ENCODE results near the gene METTL24.

Gene METTL24

DNA sequence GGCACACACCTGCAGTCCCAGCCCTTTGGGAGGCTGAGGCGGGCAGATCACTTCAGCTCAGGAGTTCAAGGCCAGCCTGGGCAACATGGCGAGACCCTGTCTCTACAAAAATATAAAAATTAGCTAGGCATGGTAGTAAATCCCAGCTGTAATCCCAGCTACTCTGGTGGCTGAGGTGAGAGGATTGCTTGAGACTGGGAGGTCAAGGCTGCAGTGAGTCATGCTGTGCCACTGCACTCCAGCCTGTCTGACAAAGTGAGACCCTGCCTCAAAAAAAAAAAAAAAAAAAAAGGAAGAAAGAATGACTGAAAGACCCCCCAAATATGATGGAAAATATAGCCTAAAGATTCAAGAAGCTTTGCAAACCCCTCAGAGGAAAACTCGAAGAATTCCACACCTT is 26.8 kb downstream of the METTL24 start:
- TF ChIP-seq POLR2AphosphoS5 (IDR thresholded peaks at IDR 0.05; ENCODE audit: low read depth) (no peak), GABPA (IDR thresholded peaks at IDR 0.05; ENCODE audit: low read depth) (no peak), SPI1 (IDR thresholded peaks at IDR 0.05; ENCODE audit: borderline replicate concordance, low read depth) (no peak)
- TF ChIP-seq, protein P1, sequence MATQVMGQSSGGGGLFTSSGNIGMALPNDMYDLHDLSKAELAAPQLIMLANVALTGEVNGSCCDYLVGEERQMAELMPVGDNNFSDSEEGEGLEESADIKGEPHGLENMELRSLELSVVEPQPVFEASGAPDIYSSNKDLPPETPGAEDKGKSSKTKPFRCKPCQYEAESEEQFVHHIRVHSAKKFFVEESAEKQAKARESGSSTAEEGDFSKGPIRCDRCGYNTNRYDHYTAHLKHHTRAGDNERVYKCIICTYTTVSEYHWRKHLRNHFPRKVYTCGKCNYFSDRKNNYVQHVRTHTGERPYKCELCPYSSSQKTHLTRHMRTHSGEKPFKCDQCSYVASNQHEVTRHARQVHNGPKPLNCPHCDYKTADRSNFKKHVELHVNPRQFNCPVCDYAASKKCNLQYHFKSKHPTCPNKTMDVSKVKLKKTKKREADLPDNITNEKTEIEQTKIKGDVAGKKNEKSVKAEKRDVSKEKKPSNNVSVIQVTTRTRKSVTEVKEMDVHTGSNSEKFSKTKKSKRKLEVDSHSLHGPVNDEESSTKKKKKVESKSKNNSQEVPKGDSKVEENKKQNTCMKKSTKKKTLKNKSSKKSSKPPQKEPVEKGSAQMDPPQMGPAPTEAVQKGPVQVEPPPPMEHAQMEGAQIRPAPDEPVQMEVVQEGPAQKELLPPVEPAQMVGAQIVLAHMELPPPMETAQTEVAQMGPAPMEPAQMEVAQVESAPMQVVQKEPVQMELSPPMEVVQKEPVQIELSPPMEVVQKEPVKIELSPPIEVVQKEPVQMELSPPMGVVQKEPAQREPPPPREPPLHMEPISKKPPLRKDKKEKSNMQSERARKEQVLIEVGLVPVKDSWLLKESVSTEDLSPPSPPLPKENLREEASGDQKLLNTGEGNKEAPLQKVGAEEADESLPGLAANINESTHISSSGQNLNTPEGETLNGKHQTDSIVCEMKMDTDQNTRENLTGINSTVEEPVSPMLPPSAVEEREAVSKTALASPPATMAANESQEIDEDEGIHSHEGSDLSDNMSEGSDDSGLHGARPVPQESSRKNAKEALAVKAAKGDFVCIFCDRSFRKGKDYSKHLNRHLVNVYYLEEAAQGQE (IDR thresholded peaks at IDR 0.05; ENCODE audit: insufficient replicate concordance, low read depth), result no peak
- TF ChIP-seq, protein P2, sequence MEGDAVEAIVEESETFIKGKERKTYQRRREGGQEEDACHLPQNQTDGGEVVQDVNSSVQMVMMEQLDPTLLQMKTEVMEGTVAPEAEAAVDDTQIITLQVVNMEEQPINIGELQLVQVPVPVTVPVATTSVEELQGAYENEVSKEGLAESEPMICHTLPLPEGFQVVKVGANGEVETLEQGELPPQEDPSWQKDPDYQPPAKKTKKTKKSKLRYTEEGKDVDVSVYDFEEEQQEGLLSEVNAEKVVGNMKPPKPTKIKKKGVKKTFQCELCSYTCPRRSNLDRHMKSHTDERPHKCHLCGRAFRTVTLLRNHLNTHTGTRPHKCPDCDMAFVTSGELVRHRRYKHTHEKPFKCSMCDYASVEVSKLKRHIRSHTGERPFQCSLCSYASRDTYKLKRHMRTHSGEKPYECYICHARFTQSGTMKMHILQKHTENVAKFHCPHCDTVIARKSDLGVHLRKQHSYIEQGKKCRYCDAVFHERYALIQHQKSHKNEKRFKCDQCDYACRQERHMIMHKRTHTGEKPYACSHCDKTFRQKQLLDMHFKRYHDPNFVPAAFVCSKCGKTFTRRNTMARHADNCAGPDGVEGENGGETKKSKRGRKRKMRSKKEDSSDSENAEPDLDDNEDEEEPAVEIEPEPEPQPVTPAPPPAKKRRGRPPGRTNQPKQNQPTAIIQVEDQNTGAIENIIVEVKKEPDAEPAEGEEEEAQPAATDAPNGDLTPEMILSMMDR (IDR thresholded peaks at IDR 0.05; ENCODE audit: insufficient read depth, low read length), result no peak
- H3K27ac ChIP-seq (replicated peaks), result no peak overlapping the region
- H3K4me3 ChIP-seq (replicated peaks; ENCODE audit: insufficient read depth, low read length), result no peak overlapping the region
- no peak for DNase-seq (ENCODE audit: low read depth in 1 of 2, low spot score in 1 of 2)
- H3K27me3 ChIP-seq (ENCODE audit: insufficient read depth, poor library complexity, severe bottlenecking), result no peaks in the 10 kb centered on the region

DNA sequence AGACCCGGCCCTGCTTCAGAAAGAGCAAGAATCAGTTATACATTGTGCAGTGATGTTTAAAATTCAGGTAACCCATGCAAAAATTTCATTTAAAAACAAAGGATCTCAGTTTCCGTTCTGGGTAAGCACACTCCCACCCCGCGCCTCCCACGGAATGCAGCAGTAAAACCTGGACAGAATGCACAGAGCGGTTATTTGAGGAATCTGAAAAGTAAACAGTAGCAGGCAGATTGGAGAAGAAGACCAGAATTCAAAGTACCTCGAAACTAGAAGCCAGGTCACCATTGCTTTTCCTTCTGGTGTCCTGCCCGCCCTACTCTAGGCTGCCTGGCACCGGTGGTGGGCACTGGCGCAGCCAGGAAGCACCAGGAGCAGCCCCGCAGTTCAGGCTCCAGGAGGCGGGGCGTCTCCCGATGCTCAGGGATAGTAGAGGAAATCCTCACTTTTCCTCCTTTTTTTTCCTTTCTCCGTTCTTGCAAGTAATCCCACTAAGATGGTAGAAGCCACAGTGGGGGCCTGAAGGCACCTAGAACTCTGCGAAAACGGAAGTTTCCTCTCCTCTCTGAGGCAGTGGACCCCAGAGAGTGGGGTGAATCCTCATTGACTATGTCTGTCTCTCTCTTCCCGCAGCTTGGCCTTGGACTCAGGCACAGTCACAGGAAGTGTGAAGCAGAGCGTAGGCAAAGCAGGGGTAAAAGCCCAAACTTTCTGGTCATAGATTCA is 28.3 kb downstream of the METTL24 start:
- Histone ChIP-seq H3K27ac (replicated peaks) (no peak overlapping the region), H3K27me3 (ENCODE audit: insufficient read depth, poor library complexity, severe bottlenecking) (no peaks in the 10 kb centered on the region), H3K4me3 (replicated peaks; ENCODE audit: insufficient read depth, low read length) (no peak overlapping the region)
- no peak for DNase-seq (ENCODE audit: low read depth in 1 of 2, low spot score in 1 of 2)
- TF ChIP-seq, protein P1 (IDR thresholded peaks at IDR 0.05; ENCODE audit: insufficient replicate concordance, low read depth), result no peak
- no peak for TF ChIP-seq GABPA (IDR thresholded peaks at IDR 0.05; ENCODE audit: low read depth)
- no peak for TF ChIP-seq SPI1 (IDR thresholded peaks at IDR 0.05; ENCODE audit: borderline replicate concordance, low read depth)
- TF ChIP-seq, protein P2 (IDR thresholded peaks at IDR 0.05; ENCODE audit: insufficient read depth, low read length), result no peak
- TF ChIP-seq POLR2AphosphoS5 (IDR thresholded peaks at IDR 0.05; ENCODE audit: low read depth), result no peak

DNA sequence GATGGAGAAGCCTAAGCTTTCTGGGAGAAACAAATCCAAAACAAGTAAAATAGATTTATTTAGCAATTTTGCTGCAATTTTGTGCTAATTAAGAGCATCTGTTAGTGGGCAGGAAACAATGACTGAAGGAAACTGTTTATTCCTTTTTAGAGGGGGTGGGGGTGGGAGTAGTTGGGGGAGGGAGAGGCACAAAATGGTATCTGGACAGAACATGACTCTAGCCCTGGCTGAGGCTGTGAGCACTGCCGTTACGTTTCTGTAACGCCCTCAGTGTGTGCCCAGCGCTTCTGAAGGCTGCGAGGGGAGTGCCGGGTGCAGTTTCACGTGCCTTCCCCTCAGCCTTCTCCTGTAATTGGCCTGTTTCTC is 28.8 kb downstream of the METTL24 start:
- H3K4me3 ChIP-seq (replicated peaks; ENCODE audit: insufficient read depth, low read length), result no peak overlapping the region
- DNase-seq (ENCODE audit: low read depth in 1 of 2, low spot score in 1 of 2), result no peak

More for the DNA sequence above, 28.8 kb downstream of the METTL24 start:
- TF ChIP-seq SPI1 (IDR thresholded peaks at IDR 0.05; ENCODE audit: borderline replicate concordance, low read depth) (no peak), POLR2AphosphoS5 (IDR thresholded peaks at IDR 0.05; ENCODE audit: low read depth) (no peak), GABPA (IDR thresholded peaks at IDR 0.05; ENCODE audit: low read depth) (no peak)
- TF ChIP-seq, protein P1 (IDR thresholded peaks at IDR 0.05; ENCODE audit: insufficient replicate concordance, low read depth), result no peak
- TF ChIP-seq, protein P2 (IDR thresholded peaks at IDR 0.05; ENCODE audit: insufficient read depth, low read length), result no peak
- Histone ChIP-seq H3K27ac (replicated peaks) (no peak overlapping the region), H3K27me3 (ENCODE audit: insufficient read depth, poor library complexity, severe bottlenecking) (no peaks in the 10 kb centered on the region)
